Measurements from ENCODE around the gene PFKFB2. TPM values are rescaled to one million over a fixed set of nuclear protein-coding genes. Genes with fewer than 3 reads are reported as not detected.

The PFKFB2 gene
- total and polyA plus RNA-seq, 2 donors (not counting 3 experiments of a cell fraction or from before 2014, with no cell fraction given) = 0.70 to 2.0 TPM

DNA sequence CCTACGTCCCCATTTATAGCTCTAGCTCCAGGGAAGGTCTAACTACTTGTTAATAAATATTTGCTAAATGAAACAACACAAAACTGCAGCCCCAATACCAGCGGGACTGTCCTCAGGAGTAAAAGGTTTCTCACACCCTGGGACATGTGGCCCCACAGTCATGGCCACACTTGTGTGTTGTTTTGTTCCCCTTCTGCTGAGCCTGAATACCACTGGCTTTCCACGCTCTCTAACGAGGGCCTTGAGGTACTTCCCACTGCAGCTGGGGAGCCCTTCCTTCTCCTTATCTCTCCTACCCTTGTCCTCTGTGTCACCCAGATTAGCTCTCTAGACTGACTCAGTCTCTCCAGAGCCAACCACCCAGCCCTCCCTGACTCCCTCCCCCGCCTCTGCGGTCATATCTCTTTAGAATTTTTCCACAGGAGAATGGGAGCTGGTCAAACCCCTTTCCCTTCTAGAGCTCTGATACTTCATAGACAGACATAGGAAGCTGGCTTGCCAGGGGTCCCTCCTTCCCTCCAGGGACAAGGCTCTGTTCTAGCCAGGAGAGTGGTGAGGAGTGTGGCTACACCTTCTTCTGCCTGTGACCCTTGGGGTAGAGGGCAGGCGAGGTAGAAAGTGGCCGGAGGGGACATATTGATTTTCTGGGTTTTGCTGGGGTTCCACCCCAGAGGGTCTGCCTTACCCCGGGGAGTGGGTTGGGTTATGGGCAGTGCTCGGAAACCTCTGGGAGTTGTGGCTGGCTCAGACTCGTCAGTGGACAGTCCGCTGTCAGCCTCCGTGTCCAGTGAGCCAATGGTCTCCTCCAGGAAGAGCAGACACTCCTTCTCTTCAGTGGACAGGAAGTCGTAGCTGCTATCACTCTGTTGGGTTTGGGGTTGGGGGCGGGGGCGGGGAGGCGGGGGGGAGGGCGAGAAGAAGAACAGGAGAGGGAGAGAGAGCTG lies 28.6 kb upstream of the PFKFB2 start:
- Histone ChIP-seq H3K9ac (replicated peaks; ENCODE audit: extremely low read depth, insufficient read depth, low read length) (no peak overlapping the region), H3K36me3 (ENCODE audit: control insufficient read depth in 2 of 2, extremely low read depth in 1 of 2, insufficient read depth in 2 of 2, low read length in 2 of 2) (no peaks in the 10 kb centered on the region), H3K27ac (ENCODE audit: insufficient read depth, low read depth, low read length) (no peak overlapping the region), H3K4me2 (ENCODE audit: insufficient read depth, low read length) (no peak overlapping the region), H3K9me1 (replicated peaks; ENCODE audit: control insufficient read depth, extremely low read depth, insufficient read depth, low read length) (no peaks in the 10 kb centered on the region), H3K4me3 (replicated peaks in 1 of 3; ENCODE audit: insufficient read depth in 1 of 3, low read depth in 1 of 3, low read length in 3 of 3) (no peak overlapping the region), H4K20me1 (replicated peaks; ENCODE audit: control insufficient read depth, extremely low read depth, insufficient read depth, low read length) (no peaks in the 10 kb centered on the region), H3K27me3 (ENCODE audit: control insufficient read depth in 2 of 2, insufficient read depth in 2 of 2, low read length in 2 of 2) (no peaks in the 10 kb centered on the region), H2AFZ (ENCODE audit: low read depth, low read length) (no peak overlapping the region), H3K79me2 (ENCODE audit: control insufficient read depth, insufficient read depth, low read length) (no peaks in the 10 kb centered on the region), H3K4me1 (ENCODE audit: control insufficient read depth, extremely low read depth, insufficient read depth, low read length) (no peaks in the 10 kb centered on the region), H3K9me3 (replicated peaks; ENCODE audit: control insufficient read depth, insufficient read depth, low read length) (no peaks in the 10 kb centered on the region)
- BruUV-seq (replicated peaks) = no TSS peak
- CTCF ChIA-PET = interaction anchor here (0.7 to 1.3 kb wide), 2 partner anchors 18 to 25 kb away, joined by 3 read pairs; no protein-coding TSS in a partner anchor
- intact Hi-C loops (cut with micrococcal nuclease) = no loop called here
- DNase-seq (ENCODE audit: low read depth, low spot score) = no peak
- no peak for TF ChIP-seq EZH2 (IDR thresholded peaks at IDR 0.05; ENCODE audit: borderline replicate concordance, low read depth, low read length, severe bottlenecking)
- TF ChIP-seq, protein P1, sequence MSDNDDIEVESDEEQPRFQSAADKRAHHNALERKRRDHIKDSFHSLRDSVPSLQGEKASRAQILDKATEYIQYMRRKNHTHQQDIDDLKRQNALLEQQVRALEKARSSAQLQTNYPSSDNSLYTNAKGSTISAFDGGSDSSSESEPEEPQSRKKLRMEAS (IDR thresholded peaks at IDR 0.05; ENCODE audit: insufficient read depth, insufficient read length) = no peak
- no peak for TF ChIP-seq JUN (IDR thresholded peaks at IDR 0.05; ENCODE audit: borderline replicate concordance, insufficient read depth, insufficient read length, low read depth)
- no peak for TF ChIP-seq MYC (IDR thresholded peaks at IDR 0.05; ENCODE audit: low read depth, low read length)
- TF ChIP-seq POLR2A (IDR thresholded peaks at IDR 0.05; ENCODE audit: low read depth, low read length) = no peak
- TF ChIP-seq FOS (IDR thresholded peaks at IDR 0.05; ENCODE audit: borderline replicate concordance, insufficient read depth, low read length) = no peak
- no peak for TF ChIP-seq POLR2AphosphoS5 (IDR thresholded peaks at IDR 0.05; ENCODE audit: insufficient read depth, low read depth, low read length)
- TF ChIP-seq, protein P2, sequence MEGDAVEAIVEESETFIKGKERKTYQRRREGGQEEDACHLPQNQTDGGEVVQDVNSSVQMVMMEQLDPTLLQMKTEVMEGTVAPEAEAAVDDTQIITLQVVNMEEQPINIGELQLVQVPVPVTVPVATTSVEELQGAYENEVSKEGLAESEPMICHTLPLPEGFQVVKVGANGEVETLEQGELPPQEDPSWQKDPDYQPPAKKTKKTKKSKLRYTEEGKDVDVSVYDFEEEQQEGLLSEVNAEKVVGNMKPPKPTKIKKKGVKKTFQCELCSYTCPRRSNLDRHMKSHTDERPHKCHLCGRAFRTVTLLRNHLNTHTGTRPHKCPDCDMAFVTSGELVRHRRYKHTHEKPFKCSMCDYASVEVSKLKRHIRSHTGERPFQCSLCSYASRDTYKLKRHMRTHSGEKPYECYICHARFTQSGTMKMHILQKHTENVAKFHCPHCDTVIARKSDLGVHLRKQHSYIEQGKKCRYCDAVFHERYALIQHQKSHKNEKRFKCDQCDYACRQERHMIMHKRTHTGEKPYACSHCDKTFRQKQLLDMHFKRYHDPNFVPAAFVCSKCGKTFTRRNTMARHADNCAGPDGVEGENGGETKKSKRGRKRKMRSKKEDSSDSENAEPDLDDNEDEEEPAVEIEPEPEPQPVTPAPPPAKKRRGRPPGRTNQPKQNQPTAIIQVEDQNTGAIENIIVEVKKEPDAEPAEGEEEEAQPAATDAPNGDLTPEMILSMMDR (IDR thresholded peaks at IDR 0.05; ENCODE audit: extremely low read depth in 1 of 2, insufficient read depth in 1 of 2, low read depth in 1 of 2, low read length in 2 of 2) = no peak
- no peak for TF ChIP-seq GATA2 (IDR thresholded peaks at IDR 0.05; ENCODE audit: insufficient read depth, insufficient read length, low read depth, low read length)
- no peak for FAIRE-seq
- dilution Hi-C loops (cut with MboI; ENCODE audit: extremely low pct_ligation_motif_present, low sequenced_read_pairs) = no loop called here
- POLR2A ChIA-PET = no interaction called here
